Measurements from ENCODE around the gene IL2RA. TPM values are rescaled to one million over a fixed set of nuclear protein-coding genes. Genes with fewer than 3 reads are reported as not detected.

IL2RA gene
- total RNA-seq, 2 donors from 2014 or later, result not detected

- peak; percentile 27 for DNase-seq
- Mint-ChIP-seq H3K36me3 (ENCODE audit: low read depth) (no peaks in the 10 kb centered on the region), H3K4me1 (peaks cover 5% of the 10 kb centered on the region), H3K4me3 (no peak overlapping the region), H3K27ac (no peak overlapping the region), H3K27me3 (ENCODE audit: insufficient read depth) (peaks cover 2% of the 10 kb centered on the region), H3K9me3 (no peaks in the 10 kb centered on the region)
- no peak overlapping the region for H3K27ac ChIP-seq (ENCODE audit: low read depth, low read length)
- H3K4me3 ChIP-seq (ENCODE audit: low read length), result no peak overlapping the region
- H3K9me3 ChIP-seq (ENCODE audit: control insufficient read depth, low read length), result no peaks in the 10 kb centered on the region
- TF ChIP-seq, protein P1, sequence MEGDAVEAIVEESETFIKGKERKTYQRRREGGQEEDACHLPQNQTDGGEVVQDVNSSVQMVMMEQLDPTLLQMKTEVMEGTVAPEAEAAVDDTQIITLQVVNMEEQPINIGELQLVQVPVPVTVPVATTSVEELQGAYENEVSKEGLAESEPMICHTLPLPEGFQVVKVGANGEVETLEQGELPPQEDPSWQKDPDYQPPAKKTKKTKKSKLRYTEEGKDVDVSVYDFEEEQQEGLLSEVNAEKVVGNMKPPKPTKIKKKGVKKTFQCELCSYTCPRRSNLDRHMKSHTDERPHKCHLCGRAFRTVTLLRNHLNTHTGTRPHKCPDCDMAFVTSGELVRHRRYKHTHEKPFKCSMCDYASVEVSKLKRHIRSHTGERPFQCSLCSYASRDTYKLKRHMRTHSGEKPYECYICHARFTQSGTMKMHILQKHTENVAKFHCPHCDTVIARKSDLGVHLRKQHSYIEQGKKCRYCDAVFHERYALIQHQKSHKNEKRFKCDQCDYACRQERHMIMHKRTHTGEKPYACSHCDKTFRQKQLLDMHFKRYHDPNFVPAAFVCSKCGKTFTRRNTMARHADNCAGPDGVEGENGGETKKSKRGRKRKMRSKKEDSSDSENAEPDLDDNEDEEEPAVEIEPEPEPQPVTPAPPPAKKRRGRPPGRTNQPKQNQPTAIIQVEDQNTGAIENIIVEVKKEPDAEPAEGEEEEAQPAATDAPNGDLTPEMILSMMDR (conservative IDR thresholded peaks at IDR 0.05), result no peak
- WGBS, 2 experiments (ENCODE audit: insufficient coverage in 1 of 2, insufficient read length in 1 of 2), result 92 to 93% methylated on average over 10 to 13 of the region's 14 CpGs
- no peak overlapping the region for H3K9ac ChIP-seq (ENCODE audit: extremely low read depth, low read length, poor library complexity, severe bottlenecking)
- no peaks in the 10 kb centered on the region for H3K27me3 ChIP-seq (ENCODE audit: control insufficient read depth, insufficient read depth, low read length, poor library complexity, severe bottlenecking)
- no peaks in the 10 kb centered on the region for H3K36me3 ChIP-seq (ENCODE audit: control insufficient read depth, insufficient read depth, low read length)
- H3K4me1 ChIP-seq (ENCODE audit: control insufficient read depth, insufficient read depth, low read length), result no peaks in the 10 kb centered on the region
Measured at GRCh38 chr10:6046773-6047611, 15.2 kb downstream of the IL2RA start.

DNA sequence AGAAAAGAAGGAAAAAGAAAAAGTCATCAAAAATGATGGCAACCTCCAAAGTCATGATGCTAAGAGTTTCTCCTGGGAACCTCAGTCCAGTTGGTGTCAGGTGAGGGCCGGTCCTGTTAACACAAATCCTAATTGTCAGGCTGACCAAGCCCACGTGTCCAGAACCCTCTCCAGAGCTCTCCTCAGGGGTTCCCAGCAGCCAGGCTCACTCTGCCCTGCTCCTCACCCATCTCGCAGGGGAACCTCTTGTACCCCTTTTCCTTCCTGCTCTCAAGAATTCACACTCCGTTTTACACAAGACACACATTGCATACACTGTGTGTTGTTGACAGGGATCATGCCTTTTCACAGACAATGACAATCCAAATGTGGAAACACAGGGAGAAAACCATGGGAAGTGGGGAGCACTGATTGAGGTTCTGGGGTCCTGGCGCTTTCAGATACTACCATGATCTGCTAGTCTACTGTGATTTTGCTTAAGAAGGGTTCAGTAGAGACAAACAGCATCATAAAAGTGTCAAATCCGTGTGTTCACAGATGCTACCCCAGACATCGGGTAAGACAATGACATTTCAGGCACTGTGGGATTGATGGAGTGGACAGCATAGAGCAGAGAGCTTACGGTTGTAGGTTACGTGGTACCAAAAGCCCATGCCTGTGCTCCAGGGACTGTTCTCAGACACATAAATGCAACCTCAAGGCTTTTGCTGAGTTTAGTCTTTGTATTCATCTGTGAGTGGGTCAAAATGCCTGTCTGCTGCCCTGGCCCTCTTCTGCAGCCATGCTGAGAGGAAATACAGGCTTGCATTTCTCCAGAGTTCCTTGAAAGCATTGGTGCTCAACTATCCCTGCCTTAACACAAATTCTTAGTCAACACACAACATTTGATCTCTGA lies 16.0 kb downstream of the IL2RA start:
- no peaks in the 10 kb centered on the region for H3K36me3 Mint-ChIP-seq (ENCODE audit: low read depth)

DNA sequence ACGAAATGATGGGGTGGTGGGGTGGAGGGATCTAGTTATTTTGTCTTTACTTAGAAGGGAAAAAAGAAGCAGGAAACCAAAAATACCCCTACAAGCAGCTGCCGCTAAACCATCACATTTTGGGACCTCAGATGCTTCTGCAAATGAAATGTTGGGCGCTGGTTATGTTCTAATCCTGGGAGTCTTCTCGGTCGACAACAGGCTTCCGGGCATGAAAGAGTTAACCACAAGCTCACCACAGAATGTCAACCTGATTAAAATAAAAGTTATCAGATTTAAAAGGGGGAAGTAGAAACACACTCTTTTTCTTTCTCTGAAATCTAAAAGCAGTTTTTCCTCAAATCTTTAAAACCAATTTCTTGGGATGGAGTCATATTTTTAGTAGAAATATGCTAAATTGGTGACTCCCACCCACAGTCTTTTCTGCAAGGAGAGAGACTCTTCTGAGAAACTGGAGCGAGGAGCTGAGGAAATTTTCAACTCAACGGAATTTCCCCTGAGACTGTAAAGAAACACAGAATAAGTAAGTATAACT lies 16.8 kb downstream of the IL2RA start:
- Mint-ChIP-seq H3K27ac (no peak overlapping the region), H3K9me3 (no peaks in the 10 kb centered on the region), H3K36me3 (ENCODE audit: low read depth) (no peaks in the 10 kb centered on the region), H3K4me1 (peaks cover 3% of the 10 kb centered on the region), H3K27me3 (ENCODE audit: insufficient read depth) (peaks cover 2% of the 10 kb centered on the region), H3K4me3 (no peak overlapping the region)
- 81 to 83% methylated on average over 1 to 7 of the region's 8 CpGs for WGBS, 2 experiments (ENCODE audit: insufficient coverage in 1 of 2, insufficient read length in 1 of 2)
- H3K27me3 ChIP-seq (ENCODE audit: control insufficient read depth, insufficient read depth, low read length, poor library complexity, severe bottlenecking), result no peaks in the 10 kb centered on the region
- no peaks in the 10 kb centered on the region for H3K36me3 ChIP-seq (ENCODE audit: control insufficient read depth, insufficient read depth, low read length)
- no peaks in the 10 kb centered on the region for H3K9me3 ChIP-seq (ENCODE audit: control insufficient read depth, low read length)
- H3K9ac ChIP-seq (ENCODE audit: extremely low read depth, low read length, poor library complexity, severe bottlenecking), result no peak overlapping the region
- no peak overlapping the region for H3K4me3 ChIP-seq (ENCODE audit: low read length)
- DNase-seq, result peak; percentile 10
- H3K27ac ChIP-seq (ENCODE audit: low read depth, low read length), result no peak overlapping the region
- H3K4me1 ChIP-seq (ENCODE audit: control insufficient read depth, insufficient read depth, low read length), result no peaks in the 10 kb centered on the region
- TF ChIP-seq, protein P1 (conservative IDR thresholded peaks at IDR 0.05), result no peak

More for the DNA sequence above, 16.0 kb downstream of the IL2RA start:
- H3K4me1 Mint-ChIP-seq, result peaks cover 5% of the 10 kb centered on the region
- no peak overlapping the region for H3K27ac Mint-ChIP-seq
- Histone ChIP-seq H3K27ac (ENCODE audit: low read depth, low read length) (no peak overlapping the region), H3K4me3 (ENCODE audit: low read length) (no peak overlapping the region), H3K36me3 (ENCODE audit: control insufficient read depth, insufficient read depth, low read length) (no peaks in the 10 kb centered on the region), H3K9me3 (ENCODE audit: control insufficient read depth, low read length) (no peaks in the 10 kb centered on the region), H3K27me3 (ENCODE audit: control insufficient read depth, insufficient read depth, low read length, poor library complexity, severe bottlenecking) (no peaks in the 10 kb centered on the region), H3K4me1 (ENCODE audit: control insufficient read depth, insufficient read depth, low read length) (no peaks in the 10 kb centered on the region), H3K9ac (ENCODE audit: extremely low read depth, low read length, poor library complexity, severe bottlenecking) (no peak overlapping the region)
- TF ChIP-seq, protein P1 (conservative IDR thresholded peaks at IDR 0.05), result no peak
- 81 to 95% methylated on average over 6 to 9 of the region's 9 CpGs for WGBS, 2 experiments (ENCODE audit: insufficient coverage in 1 of 2, insufficient read length in 1 of 2)
- peak; percentile 23 for DNase-seq
- H3K4me3 Mint-ChIP-seq, result no peak overlapping the region
- peaks cover 2% of the 10 kb centered on the region for H3K27me3 Mint-ChIP-seq (ENCODE audit: insufficient read depth)
- H3K9me3 Mint-ChIP-seq, result no peaks in the 10 kb centered on the region

Data from endodermal cell (in vitro differentiated cells).